CD14-positive monocyte (primary cell): ENCODE measurements around the gene TOM1L2. TPM values are rescaled to one million over a fixed set of nuclear protein-coding genes. Genes with fewer than 3 reads are reported as not detected.
A peak's percentile ranks its signal among the peaks of the same experiment; 100 is the strongest.

Source experiments
- DNase-seq, 3 donors: peaks; one replicate each; pipeline ENCODE4 v3.0.0-alpha.2; 2011 to 2022
- H2AFZ ChIP-seq: 2 replicates; pipeline ENCODE4 v1.6.0; 2012; ENCODE audit warnings: mild to moderate bottlenecking, low read depth, low read length, inconsistent platforms; ENCODE audit not compliant: insufficient read depth, poor library complexity, severe bottlenecking
- H3K27ac ChIP-seq, 2 donors: 1 replicate in 1 of 2; 2 replicates in 1 of 2; pipeline ENCODE4 v1.5.1; 2012 to 2013; ENCODE audit warnings: low read length in 2 of 2, control low read depth in 1 of 2, inconsistent platforms in 1 of 2, low read depth in 1 of 2, mild to moderate bottlenecking in 1 of 2
- H3K27me3 ChIP-seq, 2 donors: one replicate each; pipeline versions ENCODE4 v1.6.0 to v1.6.1; 2011 to 2013; ENCODE audit warnings: low read length in 2 of 2; ENCODE audit not compliant: control insufficient read depth in 2 of 2, insufficient read depth in 2 of 2
- H3K36me3 ChIP-seq, 2 donors: replicated peaks in 1 of 2; 1 replicate in 1 of 2; 2 replicates in 1 of 2; pipeline versions ENCODE4 v1.5.1 to v1.6.1; 2012 to 2013; ENCODE audit warnings: low read length in 2 of 2, control low read depth in 1 of 2, inconsistent platforms in 1 of 2, mild to moderate bottlenecking in 1 of 2; ENCODE audit not compliant: insufficient read depth in 2 of 2, control insufficient read depth in 1 of 2
- H3K4me1 ChIP-seq, 2 donors: 1 replicate in 1 of 2; 2 replicates in 1 of 2; pipeline versions ENCODE4 v1.5.1 to v1.6.1; 2012 to 2013; ENCODE audit warnings: low read length in 2 of 2, control low read depth in 1 of 2, inconsistent platforms in 1 of 2, mild to moderate bottlenecking in 1 of 2, moderate library complexity in 1 of 2; ENCODE audit not compliant: insufficient read depth in 2 of 2, control insufficient read depth in 1 of 2
- H3K4me2 ChIP-seq: replicated peaks from 2 replicates; pipeline ENCODE3; 2012; ENCODE audit warnings: low read length, moderate library complexity, mild to moderate bottlenecking; ENCODE audit not compliant: poor library complexity, severe bottlenecking; ENCODE audit errors: extremely low read depth
- H3K4me3 ChIP-seq, 3 experiments: fragments of 200-600 bp in 1 of 3; sonication (generic) in 1 of 3; replicated peaks in 1 of 3; 1 replicate in 2 of 3; 2 replicates in 1 of 3; pipeline ENCODE4 v1.5.1; 2011 to 2013; ENCODE audit warnings: low read length in 3 of 3, mild to moderate bottlenecking in 3 of 3, control low read depth in 2 of 3, low read depth in 2 of 3, inconsistent platforms in 1 of 3, moderate library complexity in 1 of 3
- H3K79me2 ChIP-seq: 2 replicates; pipeline ENCODE4 v1.6.0; 2012; ENCODE audit warnings: mild to moderate bottlenecking, control low read depth, inconsistent platforms, low read length, moderate library complexity; ENCODE audit not compliant: insufficient read depth
- H3K9ac ChIP-seq: 2 replicates; pipeline ENCODE4 v1.6.0; 2017; ENCODE audit warnings: low read length, mild to moderate bottlenecking; ENCODE audit not compliant: insufficient read depth, poor library complexity, severe bottlenecking
- H3K9me3 ChIP-seq, 2 donors: replicated peaks in 1 of 2; 1 replicate in 1 of 2; 2 replicates in 1 of 2; pipeline versions ENCODE4 v1.5.1 to v1.6.1; 2012 to 2013; ENCODE audit warnings: low read length in 2 of 2, control low read depth in 1 of 2; ENCODE audit not compliant: control insufficient read depth in 1 of 2, insufficient read depth in 1 of 2
- H4K20me1 ChIP-seq: 2 replicates; pipeline ENCODE4 v1.6.0; 2012; ENCODE audit warnings: mild to moderate bottlenecking, low read length, control low read depth, moderate library complexity; ENCODE audit not compliant: insufficient read depth
- H3K27ac Mint-ChIP-seq, 7 donors: one replicate each; pipeline ENCODE4 v1.8.0; 2020; ENCODE audit warnings: mild to moderate bottlenecking in 7 of 7, mixed read lengths in 7 of 7, moderate library complexity in 6 of 7, inconsistent platforms in 2 of 7
- H3K27me3 Mint-ChIP-seq, 3 donors: one replicate each; pipeline ENCODE4 v1.8.0; 2021 to 2022; ENCODE audit warnings: low read depth in 3 of 3, mild to moderate bottlenecking in 3 of 3, mixed read lengths in 3 of 3, moderate library complexity in 3 of 3, inconsistent platforms in 1 of 3
- H3K36me3 Mint-ChIP-seq, 2 donors: one replicate each; pipeline ENCODE4 v1.8.0; 2020; ENCODE audit warnings: mixed read lengths in 2 of 2, inconsistent platforms in 1 of 2, mild to moderate bottlenecking in 1 of 2
- H3K4me1 Mint-ChIP-seq: one replicate; pipeline ENCODE4 v1.8.0; 2020; ENCODE audit warnings: mild to moderate bottlenecking, mixed read lengths
- H3K4me3 Mint-ChIP-seq, 2 donors: one replicate each; pipeline ENCODE4 v1.8.0; 2020; ENCODE audit warnings: mild to moderate bottlenecking in 2 of 2, mixed read lengths in 2 of 2, moderate library complexity in 1 of 2
- H3K9me3 Mint-ChIP-seq, 7 donors: one replicate each; pipeline ENCODE4 v1.8.0; 2020 to 2022; ENCODE audit warnings: mixed read lengths in 7 of 7, mild to moderate bottlenecking in 6 of 7, moderate library complexity in 6 of 7, inconsistent platforms in 2 of 7
- CTCF ChIP-seq: fragments of 200-600 bp; IDR thresholded peaks from one replicate; pipeline ENCODE4 v1.8.0; 2022; ENCODE audit warnings: antibody characterized with exemption, mild to moderate bottlenecking
- WGBS: methylation state at CpG from one replicate; pipeline ENCODE4 v1.1.5; 2013; ENCODE audit warnings: missing lambda C conversion rate; ENCODE audit not compliant: insufficient coverage; 5-methylcytosine and 5-hydroxymethylcytosine counted together
- intact Hi-C, 2 donors: fragments of 100-400 bp; cut with micrococcal nuclease; formaldehyde crosslinking; loops; one replicate each; pipeline versions ENCODE4 v1.15.0 to v1.15.1; 2023
- polyA plus RNA-seq, 3 donors: library from polyadenylated mRNA; depleted of rRNA in 1 of 3; unstranded in 2 of 3; stranded (reverse) in 1 of 3; fragments of 300-500 nt in 2 of 3; fragments of >200 nt in 1 of 3; fragmentation: Illumina TruSeq in 2 of 3; gene quantifications; 1 replicate in 2 of 3; 2 replicates in 1 of 3; pipeline ENCODE4 v1.2.3, GENCODE V29; 2012 to 2021

TOM1L2 gene
- polyA plus RNA-seq, 3 donors, result 1.7 to 28.2 (median 2.8) TPM

GRCh38 chr17:17892009-17892408 is 80.2 kb downstream of the TOM1L2 start:
- no peak overlapping the region for H3K9ac ChIP-seq
- 94% methylated on average over 5 of the region's 6 CpGs for WGBS

More at GRCh38 chr17:17892009-17892408, 80.2 kb downstream of the TOM1L2 start:
- Mint-ChIP-seq H3K4me1 (no peaks in the 10 kb centered on the region), H3K4me3 (no peak overlapping the region), H3K9me3 (no peaks in the 10 kb centered on the region), H3K27me3 (peaks cover 0 to 3% (median 2%) of the 10 kb centered on the region in 3 donors), H3K36me3 (peaks cover 71 to 72% of the 10 kb centered on the region in 2 donors), H3K27ac (peak overlapping the region in 3 of 7 donors; percentile 4 to 68 (median 20))
- peaks cover 7% of the 10 kb centered on the region for H4K20me1 ChIP-seq
- H3K27ac ChIP-seq, result no peak overlapping the region
- TF ChIP-seq CTCF, result no peak
- H3K79me2 ChIP-seq, result no peaks in the 10 kb centered on the region
- no peak overlapping the region for H3K4me2 ChIP-seq
- no peak for DNase-seq
- no peaks in the 10 kb centered on the region for H3K4me1 ChIP-seq
- intact Hi-C loops, result no loop called here
- H3K4me3 ChIP-seq, result no peak overlapping the region
- H3K27me3 ChIP-seq, result no peaks in the 10 kb centered on the region
- H3K36me3 ChIP-seq, result peaks cover 52 to 89% of the 10 kb centered on the region in 2 donors
- H2AFZ ChIP-seq, result no peak overlapping the region
- no peaks in the 10 kb centered on the region for H3K9me3 ChIP-seq
